SU-DHL-6 (cell line): Measurements from ENCODE around the gene MGAT5.

Experiments used
- CTCF ChIP-seq: fragments of 200-600 bp; sonication (generic); IDR thresholded peaks from one replicate; pipeline ENCODE4 v1.5.1; 2017; ENCODE audit warnings: antibody characterized with exemption, mild to moderate bottlenecking, low read length, moderate library complexity; ENCODE audit not compliant: insufficient read depth, poor library complexity, severe bottlenecking
- EZH2phosphoT487 ChIP-seq: fragments of 200-600 bp; sonication (generic), shearing (Covaris generic); conservative IDR thresholded peaks from 2 replicates; pipeline ENCODE4 v1.6.1; 2018; ENCODE audit warnings: mild to moderate bottlenecking, antibody characterized with exemption, low read length, moderate library complexity, mixed read lengths

- TF ChIP-seq CTCF (no peak), EZH2phosphoT487 (no peak)
Observed at GRCh38 chr2:134408791-134409190, 154.9 kb downstream of the MGAT5 start.
